ENCODE results near the gene ANKRD44. TPM values are rescaled to one million over a fixed set of nuclear protein-coding genes. Genes with fewer than 3 reads are reported as not detected.
"Not testable (repeated sequence)": the region's sequence is repeated elsewhere in the genome, so short reads cannot be mapped to it uniquely, and the experiment has no call there.

The ANKRD44 gene
- total RNA-seq, 1 experiment from 2014 or later, result 0.66 TPM

- Histone ChIP-seq H3K4me3 (no peak overlapping the region), H3K36me3 (no peaks in the 10 kb centered on the region), H3K27me3 (no peaks in the 10 kb centered on the region), H3K9me3 (no peaks in the 10 kb centered on the region)
- no peak for DNase-seq
These were observed 238.7 kb downstream of the ANKRD44 start for GRCh38 chr2:197071790-197072436.

- H3K27me3 ChIP-seq, result no peaks in the 10 kb centered on the region
- no peaks in the 10 kb centered on the region for H3K9me3 ChIP-seq
- no peak overlapping the region for H3K4me3 ChIP-seq
- no peak for DNase-seq
- H3K36me3 ChIP-seq, result no peaks in the 10 kb centered on the region
These were observed 239.4 kb downstream of the ANKRD44 start for GRCh38 chr2:197071213-197071612.

GRCh38 chr2:197069958-197070357 lies 240.6 kb downstream of the ANKRD44 start:
- no peaks in the 10 kb centered on the region for H3K9me3 ChIP-seq
- no peak overlapping the region for H3K4me3 ChIP-seq
- H3K36me3 ChIP-seq, result no peaks in the 10 kb centered on the region
- no peak for DNase-seq
- H3K27me3 ChIP-seq, result no peaks in the 10 kb centered on the region

- H3K9me3 ChIP-seq, DNase-seq, H3K4me3 ChIP-seq, H3K36me3 ChIP-seq, H3K27me3 ChIP-seq: not testable (repeated sequence)
These were observed 248.0 kb downstream of the ANKRD44 start for GRCh38 chr2:197062574-197062973.

- no peak overlapping the region for H3K4me3 ChIP-seq
- no peak for DNase-seq
- H3K9me3 ChIP-seq, result no peaks in the 10 kb centered on the region
- no peaks in the 10 kb centered on the region for H3K27me3 ChIP-seq
- H3K36me3 ChIP-seq, result no peaks in the 10 kb centered on the region
These were observed 251.1 kb downstream of the ANKRD44 start for GRCh38 chr2:197059477-197059876.

GRCh38 chr2:197058777-197059300 lies 251.7 kb downstream of the ANKRD44 start:
- Histone ChIP-seq H3K36me3 (no peaks in the 10 kb centered on the region), H3K4me3 (no peak overlapping the region), H3K27me3 (no peaks in the 10 kb centered on the region), H3K9me3 (no peaks in the 10 kb centered on the region)
- DNase-seq, result no peak

- H3K9me3 ChIP-seq, result no peaks in the 10 kb centered on the region
- no peak for DNase-seq
- no peaks in the 10 kb centered on the region for H3K27me3 ChIP-seq
- H3K36me3 ChIP-seq, result no peaks in the 10 kb centered on the region
- no peak overlapping the region for H3K4me3 ChIP-seq
These were observed 252.6 kb downstream of the ANKRD44 start for GRCh38 chr2:197057959-197058358.

GRCh38 chr2:197055045-197055444 lies 255.5 kb downstream of the ANKRD44 start:
- Histone ChIP-seq H3K36me3 (no peaks in the 10 kb centered on the region), H3K27me3 (no peaks in the 10 kb centered on the region), H3K9me3 (no peaks in the 10 kb centered on the region), H3K4me3 (no peak overlapping the region)
- DNase-seq, result no peak

GRCh38 chr2:197054437-197054836 lies 256.1 kb downstream of the ANKRD44 start:
- no peaks in the 10 kb centered on the region for H3K27me3 ChIP-seq
- H3K4me3 ChIP-seq, result no peak overlapping the region
- H3K36me3 ChIP-seq, result no peaks in the 10 kb centered on the region
- H3K9me3 ChIP-seq, result no peaks in the 10 kb centered on the region
- DNase-seq, result no peak

- Histone ChIP-seq H3K9me3 (no peaks in the 10 kb centered on the region), H3K4me3 (no peak overlapping the region), H3K27me3 (no peaks in the 10 kb centered on the region), H3K36me3 (no peaks in the 10 kb centered on the region)
- no peak for DNase-seq
These were observed 258.2 kb downstream of the ANKRD44 start for GRCh38 chr2:197052356-197052755.

GRCh38 chr2:197045115-197045514 lies 265.5 kb downstream of the ANKRD44 start:
- Histone ChIP-seq H3K4me3 (no peak overlapping the region), H3K27me3 (no peaks in the 10 kb centered on the region)
- no peak for DNase-seq

GRCh38 chr2:197042739-197043196 lies 267.8 kb downstream of the ANKRD44 start:
- no peaks in the 10 kb centered on the region for H3K36me3 ChIP-seq
- no peaks in the 10 kb centered on the region for H3K27me3 ChIP-seq
- no peak overlapping the region for H3K4me3 ChIP-seq
- DNase-seq, result no peak
- no peaks in the 10 kb centered on the region for H3K9me3 ChIP-seq

More at GRCh38 chr2:197045115-197045514, 265.5 kb downstream of the ANKRD44 start:
- Histone ChIP-seq H3K9me3 (no peaks in the 10 kb centered on the region), H3K36me3 (no peaks in the 10 kb centered on the region)

GRCh38 chr2:197037863-197038398 lies 272.6 kb downstream of the ANKRD44 start:
- no peak for DNase-seq
- Histone ChIP-seq H3K9me3 (no peaks in the 10 kb centered on the region), H3K27me3 (no peaks in the 10 kb centered on the region), H3K36me3 (no peaks in the 10 kb centered on the region), H3K4me3 (no peak overlapping the region)

GRCh38 chr2:197035002-197035401 lies 275.6 kb downstream of the ANKRD44 start:
- no peak for DNase-seq

GRCh38 chr2:197034292-197034691 lies 276.3 kb downstream of the ANKRD44 start:
- Histone ChIP-seq H3K9me3 (no peaks in the 10 kb centered on the region), H3K27me3 (no peaks in the 10 kb centered on the region), H3K4me3 (no peak overlapping the region), H3K36me3 (no peaks in the 10 kb centered on the region)
- no peak for DNase-seq

More at GRCh38 chr2:197035002-197035401, 275.6 kb downstream of the ANKRD44 start:
- Histone ChIP-seq H3K36me3 (no peaks in the 10 kb centered on the region), H3K9me3 (no peaks in the 10 kb centered on the region), H3K4me3 (no peak overlapping the region), H3K27me3 (no peaks in the 10 kb centered on the region)

- Histone ChIP-seq H3K27me3 (no peaks in the 10 kb centered on the region), H3K9me3 (no peaks in the 10 kb centered on the region), H3K36me3 (no peaks in the 10 kb centered on the region), H3K4me3 (no peak overlapping the region)
- no peak for DNase-seq
These were observed 277.4 kb downstream of the ANKRD44 start for GRCh38 chr2:197033222-197033621.

- Histone ChIP-seq H3K27me3 (no peaks in the 10 kb centered on the region), H3K36me3 (no peaks in the 10 kb centered on the region), H3K4me3 (no peak overlapping the region), H3K9me3 (no peaks in the 10 kb centered on the region)
- no peak for DNase-seq
These were observed 278.8 kb downstream of the ANKRD44 start for GRCh38 chr2:197031803-197032202.

GRCh38 chr2:197030090-197030489 lies 280.5 kb downstream of the ANKRD44 start:
- no peak for DNase-seq
- H3K36me3 ChIP-seq, result no peaks in the 10 kb centered on the region
- H3K4me3 ChIP-seq, result no peak overlapping the region
- H3K9me3 ChIP-seq, result no peaks in the 10 kb centered on the region
- H3K27me3 ChIP-seq, result no peaks in the 10 kb centered on the region
